Mesendoderm (in vitro differentiated cells): ENCODE data around the gene ILDR2.

ENCODE experiments used
- DNase-seq: peaks from one replicate; pipeline ENCODE4 v3.0.0; 2013
- H2AK5ac ChIP-seq: 2 replicates; pipeline ENCODE4 v1.6.1; 2013; ENCODE audit warnings: low read length, inconsistent platforms
- H2BK120ac ChIP-seq: 2 replicates; pipeline ENCODE4 v1.6.1; 2013; ENCODE audit warnings: low read depth, mild to moderate bottlenecking, low read length, moderate library complexity, mixed read lengths
- H2BK15ac ChIP-seq: replicated peaks from 2 replicates; pipeline ENCODE4 v1.6.1; 2013; ENCODE audit warnings: low read depth, mild to moderate bottlenecking, moderate library complexity
- H2BK5ac ChIP-seq: 2 replicates; pipeline ENCODE4 v1.6.1; 2013; ENCODE audit warnings: low read length, inconsistent platforms
- H3K18ac ChIP-seq: 2 replicates; pipeline ENCODE4 v1.6.1; 2013; ENCODE audit warnings: mild to moderate bottlenecking, low read length, mixed read lengths
- H3K23ac ChIP-seq: one replicate; pipeline ENCODE4 v1.6.1; 2013; ENCODE audit warnings: low read length
- H3K27ac ChIP-seq: 2 replicates; pipeline ENCODE4 v1.5.1; 2013; ENCODE audit warnings: low read depth, mild to moderate bottlenecking, inconsistent platforms, low read length, moderate library complexity
- H3K27me3 ChIP-seq: 2 replicates; pipeline ENCODE4 v1.6.1; 2013; ENCODE audit warnings: low read length, control low read depth, mild to moderate bottlenecking, inconsistent platforms; ENCODE audit not compliant: insufficient read depth, poor library complexity
- H3K36me3 ChIP-seq: 2 replicates; pipeline ENCODE4 v1.6.1; 2013; ENCODE audit warnings: low read length, inconsistent platforms; ENCODE audit not compliant: control insufficient read depth, insufficient read depth
- H3K4ac ChIP-seq: one replicate; pipeline ENCODE4 v1.6.1; 2013; ENCODE audit warnings: low read depth, mild to moderate bottlenecking, low read length, moderate library complexity
- H3K4me1 ChIP-seq: 2 replicates; pipeline ENCODE4 v1.6.1; 2013; ENCODE audit warnings: low read depth, low read length, inconsistent platforms; ENCODE audit not compliant: control insufficient read depth
- H3K4me2 ChIP-seq: 2 replicates; pipeline ENCODE4 v1.6.1; 2013; ENCODE audit warnings: low read length
- H3K4me3 ChIP-seq: 2 replicates; pipeline ENCODE4 v1.5.1; 2013; ENCODE audit warnings: mild to moderate bottlenecking, low read length
- H3K56ac ChIP-seq: one replicate; pipeline ENCODE4 v1.6.1; 2013; ENCODE audit warnings: low read length
- H3K79me1 ChIP-seq: 2 replicates; pipeline ENCODE4 v1.6.1; 2013; ENCODE audit warnings: low read length, inconsistent platforms
- H3K79me2 ChIP-seq: 2 replicates; pipeline ENCODE4 v1.6.1; 2013; ENCODE audit warnings: mild to moderate bottlenecking, low read length; ENCODE audit not compliant: control insufficient read depth, insufficient read depth
- H3K9ac ChIP-seq: 2 replicates; pipeline ENCODE4 v1.6.1; 2013; ENCODE audit warnings: low read length, inconsistent platforms
- H4K5ac ChIP-seq: one replicate; pipeline ENCODE4 v1.6.1; 2013; ENCODE audit warnings: low read length
- H4K8ac ChIP-seq: one replicate; pipeline ENCODE4 v1.6.1; 2013; ENCODE audit warnings: low read depth, mild to moderate bottlenecking, control low read depth, low read length, moderate library complexity
- WGBS: extraction: QIAGEN DNeasy Blood & Tissue Kit; methylation state at CpG from one replicate; pipeline ENCODE4 v1.1.7; 2013; ENCODE audit warnings: low lambda C conversion rate, missing lambda C conversion rate; ENCODE audit not compliant: insufficient coverage; ENCODE audit errors: extremely low coverage; 5-methylcytosine and 5-hydroxymethylcytosine counted together

The ILDR2 gene

DNA sequence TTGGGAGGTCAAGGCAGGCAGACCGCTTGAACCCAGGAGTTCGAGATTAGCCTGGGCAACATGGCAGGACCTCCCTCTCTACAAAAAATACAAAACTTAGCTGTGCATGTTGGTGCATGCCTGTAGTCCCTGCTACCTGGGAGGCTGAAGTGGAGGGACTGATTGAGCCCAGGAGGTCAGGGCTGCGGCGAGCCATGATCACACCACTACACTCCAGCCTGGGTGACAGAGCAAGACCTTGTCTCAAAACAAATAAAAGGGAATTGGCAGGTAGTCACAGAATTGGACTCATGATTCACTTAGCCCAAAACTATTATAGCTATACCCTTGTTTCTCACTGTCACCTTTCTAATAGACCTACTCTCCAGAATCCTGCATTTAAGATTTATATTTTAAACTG lies 104.8 kb downstream of the ILDR2 start:
- H3K18ac ChIP-seq: no peak overlapping the region
- H3K4me3 ChIP-seq: no peak overlapping the region
- no peak overlapping the region for H3K56ac ChIP-seq
- H4K5ac ChIP-seq: no peak overlapping the region
- H3K4me2 ChIP-seq: no peak overlapping the region
- H3K9ac ChIP-seq: no peak overlapping the region
- WGBS: no CpG with 5 or more reads among the region's 4 CpGs
- H3K36me3 ChIP-seq: no peaks in the 10 kb centered on the region
- H3K4ac ChIP-seq: no peak overlapping the region
- H3K4me1 ChIP-seq: peaks cover 3% of the 10 kb centered on the region
- no peak overlapping the region for H2BK120ac ChIP-seq
- DNase-seq: no peak
- H3K79me2 ChIP-seq: peaks cover 30% of the 10 kb centered on the region
- H3K27me3 ChIP-seq: no peaks in the 10 kb centered on the region
- no peak overlapping the region for H2AK5ac ChIP-seq
- H4K8ac ChIP-seq: no peak overlapping the region
- H2BK15ac ChIP-seq: no peak overlapping the region
- no peak overlapping the region for H3K23ac ChIP-seq
- H3K79me1 ChIP-seq: peaks cover 21% of the 10 kb centered on the region
- no peak overlapping the region for H3K27ac ChIP-seq
- H2BK5ac ChIP-seq: no peak overlapping the region

- no CpG with 5 or more reads among the region's 3 CpGs for WGBS
- Histone ChIP-seq H3K23ac (no peak overlapping the region), H3K4ac (no peak overlapping the region), H3K56ac (no peak overlapping the region), H3K18ac (no peak overlapping the region), H2AK5ac (no peak overlapping the region), H3K36me3 (no peaks in the 10 kb centered on the region), H4K8ac (no peak overlapping the region), H4K5ac (no peak overlapping the region), H3K4me1 (no peaks in the 10 kb centered on the region), H3K79me1 (peaks cover 20% of the 10 kb centered on the region), H2BK120ac (no peak overlapping the region), H2BK15ac (no peak overlapping the region), H3K27me3 (no peaks in the 10 kb centered on the region), H3K4me2 (no peak overlapping the region), H3K27ac (no peak overlapping the region), H3K79me2 (peaks cover 24% of the 10 kb centered on the region), H2BK5ac (no peak overlapping the region), H3K9ac (no peak overlapping the region), H3K4me3 (no peak overlapping the region)
- DNase-seq: no peak
Measured at GRCh38 chr1:166869318-166870099, 105.8 kb downstream of the ILDR2 start.

DNA sequence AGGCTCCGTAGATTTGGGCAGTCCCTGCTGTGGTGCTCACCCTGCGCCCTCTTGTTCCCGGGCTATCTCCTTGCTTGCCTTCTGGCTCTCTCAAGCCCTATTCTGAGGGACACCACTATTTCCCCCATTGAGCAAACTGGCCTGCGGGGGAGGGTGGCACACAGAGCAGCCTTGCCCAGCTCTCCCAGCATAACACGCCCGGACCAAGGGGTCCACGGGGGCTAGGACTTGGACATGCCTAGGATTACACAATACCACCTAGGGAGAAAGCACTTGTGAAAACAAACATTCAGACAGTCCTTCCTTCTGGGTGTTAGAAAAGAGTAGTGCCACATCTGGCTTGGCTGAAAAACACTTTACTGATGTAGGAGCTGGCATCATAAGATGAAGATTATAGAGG lies 106.7 kb downstream of the ILDR2 start:
- Histone ChIP-seq H3K27ac (no peak overlapping the region), H3K27me3 (no peaks in the 10 kb centered on the region), H3K23ac (no peak overlapping the region), H4K5ac (no peak overlapping the region), H3K36me3 (no peaks in the 10 kb centered on the region), H3K18ac (no peak overlapping the region), H4K8ac (no peak overlapping the region), H2BK15ac (no peak overlapping the region), H3K4me3 (no peak overlapping the region), H3K79me2 (peaks cover 19% of the 10 kb centered on the region), H3K4me1 (no peaks in the 10 kb centered on the region), H3K4ac (no peak overlapping the region), H3K56ac (no peak overlapping the region), H3K4me2 (no peak overlapping the region), H3K79me1 (peaks cover 19% of the 10 kb centered on the region), H2BK120ac (no peak overlapping the region), H2BK5ac (no peak overlapping the region), H3K9ac (no peak overlapping the region), H2AK5ac (no peak overlapping the region)
- no CpG with 5 or more reads among the region's 7 CpGs for WGBS
- DNase-seq: no peak

DNA sequence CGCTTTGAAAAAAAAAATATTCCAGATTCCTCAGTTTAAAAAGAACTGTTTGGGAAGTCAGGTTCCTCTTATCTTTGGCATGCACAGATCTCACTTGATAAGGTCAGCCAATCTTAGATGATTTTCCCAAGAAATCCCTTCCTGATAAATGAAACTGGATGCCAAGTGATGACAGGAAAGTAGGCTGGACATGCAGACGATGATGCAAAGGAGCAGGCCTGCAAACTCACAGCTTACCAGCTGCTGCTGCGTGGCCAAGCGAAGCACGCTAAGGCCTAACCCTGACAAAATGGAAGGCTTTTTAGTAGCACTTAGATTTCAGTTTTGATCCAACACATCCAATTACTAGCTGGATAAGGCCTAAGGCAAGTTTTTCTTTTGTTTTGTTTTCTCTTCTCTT lies 109.4 kb downstream of the ILDR2 start:
- no peak overlapping the region for H2BK5ac ChIP-seq
- H3K23ac ChIP-seq: no peak overlapping the region
- no peak overlapping the region for H3K9ac ChIP-seq
- no peak overlapping the region for H3K56ac ChIP-seq
- H4K5ac ChIP-seq: no peak overlapping the region
- H3K4ac ChIP-seq: no peak overlapping the region
- H3K27me3 ChIP-seq: no peaks in the 10 kb centered on the region
- no peak overlapping the region for H3K18ac ChIP-seq
- no peak overlapping the region for H3K4me2 ChIP-seq
- peak; percentile 16 for DNase-seq
- no peak overlapping the region for H2BK15ac ChIP-seq
- no peaks in the 10 kb centered on the region for H3K4me1 ChIP-seq
- H4K8ac ChIP-seq: no peak overlapping the region
- no CpG with 5 or more reads among the region's 5 CpGs for WGBS
- no peak overlapping the region for H3K4me3 ChIP-seq
- H2BK120ac ChIP-seq: no peak overlapping the region
- H2AK5ac ChIP-seq: no peak overlapping the region
- H3K79me2 ChIP-seq: peaks cover 4% of the 10 kb centered on the region
- peaks cover 10% of the 10 kb centered on the region for H3K79me1 ChIP-seq
- H3K36me3 ChIP-seq: no peaks in the 10 kb centered on the region
- H3K27ac ChIP-seq: no peak overlapping the region

DNA sequence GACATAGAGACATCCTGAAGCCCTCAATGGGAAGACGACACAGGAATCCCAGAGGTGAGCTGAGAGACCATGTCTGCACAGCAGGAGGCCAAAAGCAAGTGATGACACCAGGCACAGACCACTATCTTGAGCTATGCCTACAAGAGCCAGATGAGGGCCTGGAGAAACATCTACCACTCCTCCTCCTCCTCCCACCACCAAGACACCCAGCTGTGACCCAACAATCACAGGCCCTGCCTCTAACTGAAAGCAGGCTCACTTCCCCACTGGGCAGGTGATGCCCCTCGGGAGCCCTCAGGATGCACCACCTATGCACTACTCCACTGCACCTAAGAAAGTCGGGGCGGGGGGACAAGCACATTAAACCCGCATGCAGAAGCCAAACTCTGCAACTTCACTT lies 115.7 kb downstream of the ILDR2 start:
- H3K79me1 ChIP-seq: peaks cover 2% of the 10 kb centered on the region
- H3K79me2 ChIP-seq: no peaks in the 10 kb centered on the region
- no peak overlapping the region for H3K27ac ChIP-seq
- H3K4me3 ChIP-seq: no peak overlapping the region
- H3K4me1 ChIP-seq: peaks cover 4% of the 10 kb centered on the region
- H4K5ac ChIP-seq: no peak overlapping the region
- H3K27me3 ChIP-seq: no peaks in the 10 kb centered on the region
- H3K23ac ChIP-seq: no peak overlapping the region
- no peak overlapping the region for H2BK5ac ChIP-seq
- no peaks in the 10 kb centered on the region for H3K36me3 ChIP-seq
- no CpG with 5 or more reads among the region's 5 CpGs for WGBS
- H3K4me2 ChIP-seq: no peak overlapping the region
- H3K9ac ChIP-seq: no peak overlapping the region
- H3K4ac ChIP-seq: no peak overlapping the region
- H2AK5ac ChIP-seq: no peak overlapping the region
- no peak overlapping the region for H2BK15ac ChIP-seq
- H4K8ac ChIP-seq: no peak overlapping the region
- no peak overlapping the region for H3K18ac ChIP-seq
- H2BK120ac ChIP-seq: no peak overlapping the region
- no peak overlapping the region for H3K56ac ChIP-seq
- DNase-seq: peak; percentile 92
